DMS 273 (cell line): Measurements from ENCODE around the gene SMIM1.
A peak's percentile ranks its signal among the peaks of the same experiment; 100 is the strongest.

Experiments
- DNase-seq: peaks from one replicate; lab custom pipeline; 2025; ENCODE audit not compliant: unreplicated experiment; lab: John Stamatoyannopoulos, UW

Gene SMIM1

DNA sequence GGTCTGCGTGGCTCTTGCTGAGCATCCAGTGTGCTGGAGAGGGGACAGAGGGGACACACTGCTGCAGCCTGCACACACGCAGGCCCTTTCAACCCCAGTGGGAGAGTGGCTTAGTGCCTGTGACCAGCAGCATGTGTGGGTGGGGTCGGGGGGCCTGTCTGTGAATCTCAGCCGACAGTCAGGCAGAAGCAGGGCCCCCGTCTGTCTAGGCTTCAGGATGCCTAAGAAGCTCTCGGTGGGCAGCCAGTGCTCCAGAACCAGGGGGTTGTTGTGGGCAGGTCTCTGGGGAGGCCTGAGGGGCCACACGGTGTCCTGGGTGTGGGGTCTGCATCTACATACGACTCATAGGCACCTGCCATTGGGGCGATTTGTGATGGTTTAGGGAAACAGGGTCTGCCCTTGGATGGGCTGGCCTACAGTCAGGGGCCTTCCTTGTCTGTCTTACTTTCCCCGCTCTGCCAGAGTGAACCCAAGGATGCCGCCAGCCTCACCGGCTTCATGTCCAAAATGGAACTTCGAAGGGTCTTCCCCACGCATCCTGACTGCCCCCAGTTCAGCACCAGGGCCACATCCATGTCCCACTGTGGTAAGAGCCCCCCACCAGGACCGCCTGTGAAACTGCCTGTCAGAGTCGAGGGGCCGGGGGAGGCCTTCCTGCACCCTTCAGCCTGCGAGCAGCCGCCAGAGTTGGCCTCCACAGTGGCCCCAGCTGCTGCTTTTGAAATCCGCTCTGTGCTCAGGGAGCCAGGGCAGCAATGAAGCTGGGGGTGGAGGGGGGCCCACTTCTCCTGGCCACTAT is 18.7 kb upstream of the SMIM1 start:
- no peak for DNase-seq

DNA sequence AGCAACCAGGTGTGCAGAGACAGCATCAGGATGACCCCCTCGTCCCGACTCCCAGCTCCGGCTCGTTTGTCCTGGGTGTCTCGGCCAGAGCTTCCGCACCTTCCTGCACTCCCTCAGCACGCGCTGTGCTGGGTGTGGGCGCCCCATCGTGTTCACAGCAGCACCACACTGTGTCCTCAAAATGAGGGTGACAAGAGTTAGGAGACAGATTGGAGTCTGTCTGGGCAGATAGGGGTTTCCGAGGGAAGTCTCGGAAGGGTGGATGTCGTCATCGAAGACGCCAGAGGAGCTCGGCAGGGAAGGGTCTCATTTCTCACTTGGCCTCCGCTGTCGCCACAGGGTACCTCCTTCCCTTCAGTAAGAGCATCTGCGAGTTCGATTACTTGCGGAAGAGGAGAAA is 16.2 kb upstream of the SMIM1 start:
- no peak for DNase-seq

DNA sequence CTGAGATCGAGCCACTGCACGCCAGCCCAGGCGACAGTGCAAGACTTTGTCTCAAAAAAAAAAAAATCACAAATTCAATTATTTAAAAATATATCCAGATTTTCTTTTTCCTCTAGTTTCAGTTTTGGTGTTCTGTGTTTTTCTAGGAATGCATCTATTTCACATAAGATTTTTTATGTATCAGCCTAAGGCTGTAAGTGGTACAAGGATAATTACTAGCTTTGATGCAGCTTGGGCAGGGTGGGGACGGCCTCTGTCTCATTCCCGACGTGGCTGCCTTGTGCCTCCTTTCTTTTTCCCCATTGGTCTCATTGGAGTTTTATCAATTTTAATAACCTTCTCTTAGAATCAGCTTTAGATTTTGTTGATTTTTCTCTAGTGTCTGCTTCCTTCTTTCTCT is 13.4 kb upstream of the SMIM1 start:
- DNase-seq = no peak

DNA sequence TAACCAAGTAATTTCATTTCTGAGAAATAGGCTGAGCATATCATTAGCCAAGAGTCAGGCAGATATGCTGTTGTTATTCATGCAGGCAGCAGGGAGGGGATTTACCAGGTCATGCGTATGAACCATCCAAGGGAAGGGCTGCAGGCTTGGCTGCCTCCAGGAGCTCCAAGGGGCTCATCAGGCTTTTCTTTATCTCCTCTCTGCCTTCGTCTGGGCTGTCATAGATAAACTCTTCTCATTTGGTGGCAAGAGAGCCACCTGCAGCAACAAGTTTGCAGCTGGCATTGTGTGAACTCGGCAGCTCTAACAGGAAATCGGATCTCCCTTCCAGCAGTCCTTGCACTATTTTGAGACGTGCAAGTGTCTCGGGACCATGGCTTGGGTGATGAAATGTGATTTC is 12.8 kb upstream of the SMIM1 start:
- no peak for DNase-seq

DNA sequence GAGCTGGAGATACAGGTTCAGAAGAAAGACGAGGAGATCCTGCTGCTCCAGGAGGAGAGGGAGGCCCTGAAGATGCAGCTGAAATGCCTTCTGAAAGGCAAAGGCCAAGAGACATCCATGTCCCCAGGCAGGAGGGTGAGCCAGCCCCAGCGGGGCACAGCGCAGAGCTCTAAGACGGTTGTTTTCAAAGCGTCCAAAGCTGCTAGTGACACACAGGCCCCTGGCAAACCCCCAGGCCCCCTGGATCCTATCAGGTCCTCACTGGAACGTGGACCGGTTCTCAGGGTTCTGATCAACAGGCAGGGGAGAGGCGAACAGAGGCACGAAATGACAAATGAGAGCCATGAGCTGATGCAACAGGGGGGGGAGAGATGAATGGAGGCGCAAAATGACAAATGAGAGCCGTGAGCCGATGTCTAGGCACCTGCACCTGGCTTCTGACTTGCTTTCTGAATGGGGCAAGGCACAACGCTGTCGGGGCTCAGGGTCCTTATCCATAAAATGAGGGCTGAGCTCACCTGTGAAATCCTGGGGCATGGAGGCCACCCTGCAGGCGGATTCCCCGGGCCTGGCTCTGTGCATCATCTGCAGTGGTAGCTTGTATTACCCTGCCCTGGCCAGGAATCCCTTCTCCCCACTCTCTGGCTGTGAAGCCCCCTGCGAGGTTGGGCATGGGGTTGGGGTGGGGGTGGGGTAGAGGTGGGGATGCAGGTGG is 11.1 kb upstream of the SMIM1 start:
- DNase-seq = no peak

DNA sequence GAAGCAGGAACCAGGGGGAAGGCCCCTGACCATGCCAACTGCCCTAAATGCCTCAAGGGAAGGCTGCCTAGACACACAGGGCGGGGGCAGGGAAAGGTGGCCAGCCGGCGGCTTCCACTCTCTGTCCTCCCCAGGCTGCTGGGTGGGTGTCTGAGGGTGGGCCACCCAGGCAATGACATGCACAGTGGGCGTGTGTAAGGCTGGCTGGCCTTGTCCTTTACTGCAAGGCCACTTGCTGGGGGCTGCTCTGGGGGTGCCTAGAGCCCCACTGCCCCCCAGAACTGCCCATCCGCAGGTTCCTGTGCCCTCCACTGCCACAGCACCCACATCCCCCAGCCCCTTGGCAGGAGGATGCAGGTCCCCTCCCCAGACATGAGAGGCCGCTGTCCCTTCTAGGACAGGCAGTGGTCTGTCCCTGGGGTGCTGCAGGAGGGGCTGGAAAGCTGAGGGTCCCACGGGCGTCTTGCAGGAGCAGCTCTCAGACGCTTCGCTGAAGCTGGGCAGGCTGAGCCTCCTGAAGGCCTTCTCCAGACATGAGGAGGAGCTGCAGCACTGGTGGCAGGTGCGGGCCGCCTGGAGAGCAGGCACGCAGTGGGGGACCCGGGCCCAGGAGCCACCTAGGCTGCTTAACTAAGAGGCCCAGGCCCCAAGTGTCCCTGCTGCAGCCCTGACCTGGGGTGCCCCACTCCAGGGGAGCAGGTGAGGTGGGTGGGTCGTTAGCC is 10.2 kb upstream of the SMIM1 start:
- DNase-seq = no peak

DNA sequence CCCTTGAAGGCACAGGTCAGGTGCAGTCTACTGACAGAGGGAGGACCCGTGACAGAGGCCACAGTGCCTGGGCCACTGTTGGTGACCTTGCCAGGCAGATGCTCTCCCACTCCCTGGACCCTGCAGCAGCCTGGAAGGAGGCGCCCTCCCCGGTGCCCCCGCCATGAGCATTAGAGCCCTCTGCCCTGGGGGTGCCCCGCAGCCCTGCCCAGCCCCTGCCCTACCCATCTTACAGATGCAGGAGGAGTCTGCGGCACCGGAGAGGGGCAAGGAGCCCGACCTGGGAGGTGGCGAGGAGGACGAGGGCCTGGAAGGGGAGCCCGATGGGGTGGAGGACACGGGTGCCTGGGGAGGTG is 9.7 kb upstream of the SMIM1 start:
- no peak for DNase-seq

DNA sequence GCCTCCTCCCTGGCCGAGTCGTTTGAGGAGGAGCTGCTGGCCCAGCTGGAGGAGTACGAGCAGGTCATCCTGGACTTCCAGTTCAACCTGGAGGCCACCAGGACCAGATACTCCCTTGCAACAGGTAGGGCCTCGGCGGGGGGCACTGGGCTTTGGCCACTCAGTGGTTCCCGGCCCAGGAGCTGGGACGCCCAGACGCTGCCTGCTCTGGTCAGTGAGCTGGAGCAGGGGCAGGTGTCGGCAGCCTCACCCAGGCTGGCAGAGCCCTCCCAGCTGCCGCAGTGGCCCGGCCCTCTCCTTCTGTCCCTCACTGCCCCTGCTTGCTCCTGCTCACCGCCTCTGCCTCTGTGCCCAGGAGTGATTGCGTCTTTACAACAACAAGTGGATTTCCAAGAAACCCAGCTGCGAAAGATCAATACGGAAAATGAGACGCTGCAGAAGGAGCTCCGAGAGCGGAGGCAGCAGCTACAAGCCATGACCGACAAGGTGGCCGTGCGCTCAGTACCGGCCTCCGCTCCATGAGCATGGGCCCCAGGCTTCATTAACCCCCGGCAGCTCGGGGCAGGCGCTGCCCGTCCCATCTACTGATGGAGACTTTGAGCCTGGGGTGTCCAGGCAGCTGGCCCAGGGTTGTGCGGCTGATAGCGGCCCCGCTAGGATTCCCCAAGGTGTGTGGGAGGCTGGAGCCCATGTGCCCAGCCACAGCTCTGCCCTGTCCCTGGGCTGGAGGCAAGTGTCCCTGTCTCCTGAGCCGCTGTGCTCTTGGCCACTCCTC is 9.0 kb upstream of the SMIM1 start:
- no peak for DNase-seq

DNA sequence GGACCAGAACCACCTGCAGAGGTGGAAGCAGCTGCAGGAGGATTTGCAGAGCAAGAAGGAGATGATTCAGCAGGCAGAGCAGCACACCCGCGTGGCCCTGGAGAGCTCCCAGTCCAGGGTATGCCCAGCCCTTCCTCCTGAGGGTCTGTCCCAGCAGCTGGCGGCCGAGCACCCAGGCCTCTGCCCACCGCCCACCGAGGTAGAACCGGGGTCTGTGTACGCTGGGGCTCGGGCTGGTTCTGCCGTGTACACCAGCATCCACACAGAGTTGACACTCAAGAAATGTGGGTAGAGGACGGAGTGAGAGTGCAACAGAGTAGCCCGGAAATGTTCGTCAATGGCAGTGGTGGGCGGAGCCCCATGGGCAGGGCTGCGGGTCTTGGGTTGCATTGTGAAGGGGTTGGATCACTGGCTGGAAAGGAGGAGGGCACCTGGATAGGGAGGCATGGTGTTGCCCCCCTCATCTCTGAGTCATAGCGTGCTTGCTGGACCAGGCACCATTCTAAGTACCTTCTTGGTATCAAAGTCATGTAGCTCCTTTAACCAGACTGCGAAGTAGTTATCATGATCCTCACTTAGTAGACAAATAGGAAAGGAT is 5.1 kb upstream of the SMIM1 start:
- no peak for DNase-seq

DNA sequence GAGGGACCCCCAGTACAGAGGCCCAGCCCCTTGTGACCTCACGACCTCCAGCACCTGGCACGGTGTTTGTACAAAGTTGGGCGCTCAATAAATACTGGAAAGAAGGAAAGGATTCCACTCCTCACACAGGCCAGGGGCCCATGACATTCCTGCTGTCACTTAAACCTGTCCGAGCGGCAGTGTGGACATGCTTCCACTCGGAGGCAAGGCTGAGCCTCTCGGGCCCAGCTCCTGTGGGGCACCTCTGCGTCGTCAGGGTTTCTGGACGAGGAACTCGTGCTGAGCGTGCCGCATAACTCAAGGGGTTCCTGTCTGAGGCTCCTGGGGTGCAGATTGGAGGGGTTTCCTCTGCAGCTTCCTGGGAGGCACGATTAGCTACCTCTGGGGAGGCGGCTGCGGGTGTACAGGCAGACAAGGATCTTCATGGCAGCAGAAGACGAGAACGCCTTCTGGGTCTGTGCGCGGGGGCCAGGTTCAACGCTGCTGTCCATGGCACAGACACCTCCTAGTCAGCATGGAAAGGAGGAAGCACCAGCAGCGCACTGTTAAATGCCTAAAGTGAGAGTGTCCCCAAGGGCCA is 3.6 kb upstream of the SMIM1 start:
- DNase-seq = no peak

DNA sequence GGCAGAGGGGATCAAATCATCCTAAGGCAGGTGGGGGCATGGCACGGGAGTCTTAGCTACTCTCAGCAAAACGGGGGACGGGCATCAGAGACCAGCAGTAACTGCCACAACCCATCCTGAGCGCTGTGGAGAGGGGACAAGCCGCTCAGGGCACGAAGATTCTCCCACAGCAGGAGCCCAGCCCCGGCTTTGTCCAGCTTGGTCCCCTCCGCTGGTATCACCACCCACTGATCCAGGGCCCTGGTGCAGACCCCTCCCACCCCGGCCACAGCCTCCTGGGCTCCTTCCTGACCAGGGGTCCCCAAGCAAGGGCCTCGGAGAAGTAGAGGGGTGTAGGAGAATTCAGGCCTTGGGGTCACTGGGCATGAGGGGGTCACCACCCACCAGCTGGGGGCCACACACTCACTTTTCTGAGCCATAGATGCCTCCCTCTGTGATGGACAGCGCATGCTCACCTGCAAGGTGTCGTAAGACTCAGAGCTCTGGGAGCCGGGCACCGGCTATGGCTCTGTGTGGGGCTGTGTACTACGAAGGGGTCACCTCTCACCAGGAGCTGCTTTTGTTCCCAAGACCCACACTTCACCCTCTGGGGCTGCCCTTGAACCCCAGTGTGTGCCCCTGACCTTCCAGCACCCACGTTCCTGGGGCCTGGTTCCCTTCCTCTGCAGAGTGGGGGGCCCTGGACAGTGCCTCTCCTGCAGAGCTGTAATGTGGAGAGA is 2.3 kb upstream of the SMIM1 start:
- DNase-seq = no peak

DNA sequence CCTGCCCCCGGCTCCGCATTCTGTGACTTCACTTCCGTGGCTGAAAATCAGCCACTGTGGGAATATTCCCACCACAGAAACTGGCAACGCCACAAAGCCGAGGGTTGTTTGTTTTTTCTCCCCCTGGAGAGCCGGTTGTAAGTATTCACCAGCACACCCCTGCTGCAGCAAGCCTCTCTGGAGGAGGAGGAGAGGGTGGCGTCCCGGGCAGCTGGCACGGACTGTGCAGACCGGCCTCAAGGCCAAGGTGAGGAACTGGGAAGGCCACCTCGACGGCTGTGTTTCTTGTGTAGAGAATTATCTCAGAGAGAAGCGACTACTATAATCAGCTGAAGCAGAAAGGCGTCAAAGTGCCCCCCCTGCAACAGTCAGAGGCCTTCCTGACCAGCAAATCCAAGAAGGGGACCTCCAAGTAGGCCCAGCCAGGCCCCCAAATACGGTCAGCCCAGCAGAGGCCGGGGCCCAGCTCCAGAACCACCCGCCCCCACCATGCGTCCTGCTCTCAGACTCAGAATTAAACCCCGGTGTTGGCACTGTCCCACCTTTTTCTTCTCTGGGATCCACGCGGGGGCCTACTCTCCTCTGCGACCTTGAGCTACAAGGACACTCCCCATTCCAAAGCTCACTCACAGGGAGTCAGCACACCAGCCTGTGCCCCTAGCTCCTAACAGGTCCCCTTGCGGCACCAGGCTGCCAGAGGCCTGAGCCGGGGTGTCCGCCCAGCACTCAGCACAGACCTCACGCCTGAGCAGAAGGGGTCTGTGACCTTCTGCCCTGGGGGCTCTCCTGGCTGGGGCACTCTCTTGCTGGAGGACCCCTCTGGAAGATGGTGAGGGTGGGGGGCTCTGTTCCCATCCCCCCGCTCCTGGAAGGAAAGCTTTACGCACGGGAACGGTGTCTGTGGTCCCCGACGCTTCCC is 1.2 kb upstream of the SMIM1 start:
- DNase-seq = peak; percentile 29

DNA sequence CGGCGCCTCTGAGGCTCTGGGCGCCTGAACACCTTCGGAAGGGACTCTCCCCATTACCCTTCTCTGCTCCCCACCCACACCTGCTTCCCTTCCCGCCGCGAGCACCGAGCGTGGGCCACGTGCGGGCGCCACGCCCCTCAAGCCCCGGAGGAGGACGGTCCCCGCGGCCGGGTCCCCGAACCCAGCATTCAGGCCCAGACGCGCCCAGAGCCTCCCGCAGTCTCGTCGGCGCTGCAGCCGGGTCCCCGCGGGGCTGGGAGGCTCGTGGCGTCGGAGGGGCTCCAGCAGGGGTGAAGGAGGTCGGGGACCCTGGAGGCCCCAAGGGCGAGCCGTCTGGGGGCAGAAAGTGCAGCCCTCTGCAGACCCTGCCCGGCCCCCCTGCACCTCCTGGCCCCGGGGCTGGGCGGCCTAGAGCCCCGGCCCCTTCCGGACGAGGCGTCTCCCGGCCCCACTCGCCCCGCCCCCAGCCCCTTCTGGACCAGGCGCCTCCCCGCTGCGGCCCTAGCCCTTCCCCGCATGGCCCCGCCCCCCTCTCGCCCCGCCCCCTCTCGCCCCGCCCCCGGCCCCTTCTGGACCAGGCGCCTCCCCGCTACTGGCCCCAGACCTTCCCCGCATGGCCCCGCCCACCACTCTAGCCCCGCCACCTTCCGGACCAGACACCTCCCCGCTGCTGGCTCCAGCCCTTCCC is 378 bp upstream of the SMIM1 start:
- DNase-seq = peak; percentile 81

DNA sequence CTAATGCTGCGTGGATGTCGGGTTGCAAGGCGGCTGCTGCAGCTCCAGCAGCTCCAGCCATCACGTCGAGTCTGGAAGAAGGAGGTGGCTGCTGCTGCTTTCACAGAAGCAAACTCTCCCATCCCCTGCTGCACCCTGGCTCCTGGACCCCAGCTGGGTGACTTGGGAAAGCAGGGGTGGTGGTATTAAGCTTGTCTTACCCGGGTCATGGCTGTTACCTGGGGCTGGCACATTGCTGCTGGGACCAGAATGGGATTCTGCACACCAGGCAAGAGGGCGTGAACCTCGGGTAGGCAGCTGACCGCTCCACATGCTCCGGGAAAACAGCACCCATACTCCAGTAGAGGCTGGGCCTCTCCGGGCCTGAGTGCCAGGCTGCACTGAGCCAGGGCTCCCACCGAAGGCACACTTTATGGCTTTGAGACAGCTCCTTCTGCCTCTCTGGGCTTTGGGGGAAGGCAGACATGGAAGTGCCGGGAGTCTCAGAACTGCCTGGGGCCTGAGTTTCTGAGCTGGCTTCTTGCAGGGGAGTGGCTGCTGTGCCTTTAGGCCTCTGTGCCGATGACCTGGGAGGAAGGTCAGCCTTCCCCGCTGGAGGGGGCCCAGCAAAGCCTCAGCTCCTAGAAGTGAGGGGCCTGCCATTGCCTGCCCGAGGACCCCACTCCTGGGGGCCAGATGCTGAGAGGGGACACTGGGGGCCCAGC is 1.2 kb downstream of the SMIM1 start:
- peak; percentile 43 for DNase-seq

DNA sequence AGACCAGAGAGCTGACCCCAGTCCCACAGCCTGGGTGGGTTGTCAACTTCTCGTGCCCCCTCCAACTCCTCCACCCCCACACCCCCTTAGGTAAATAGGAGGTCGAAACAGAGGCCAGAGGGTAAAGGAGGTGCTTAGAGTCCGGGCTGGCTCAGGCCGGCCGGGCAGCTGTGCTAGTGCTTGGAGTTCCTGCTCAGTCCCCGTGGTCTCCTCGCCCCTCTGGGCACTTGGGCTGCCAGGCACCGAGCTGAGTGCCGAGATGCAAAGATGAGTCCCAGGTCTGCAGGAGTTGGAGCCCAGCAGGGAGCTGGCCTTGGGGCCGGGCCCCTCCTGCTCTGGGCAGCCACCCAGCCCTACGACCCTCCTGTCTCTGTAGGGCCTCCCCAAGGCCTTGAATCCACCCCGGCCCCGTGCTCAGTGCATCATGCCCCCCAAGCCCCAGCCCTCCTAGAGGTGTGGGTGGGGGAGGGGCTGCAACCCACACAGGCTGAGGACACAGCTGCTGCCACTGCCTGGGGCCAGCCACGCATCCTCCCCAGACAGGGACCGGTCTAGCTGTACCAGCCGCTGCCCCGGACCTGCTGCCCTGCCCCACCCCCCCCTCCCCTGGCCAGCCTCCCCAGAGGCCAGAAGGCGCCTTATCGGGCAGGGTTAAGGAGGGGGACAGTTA is 1.9 kb downstream of the SMIM1 start:
- peak; percentile 42 for DNase-seq

DNA sequence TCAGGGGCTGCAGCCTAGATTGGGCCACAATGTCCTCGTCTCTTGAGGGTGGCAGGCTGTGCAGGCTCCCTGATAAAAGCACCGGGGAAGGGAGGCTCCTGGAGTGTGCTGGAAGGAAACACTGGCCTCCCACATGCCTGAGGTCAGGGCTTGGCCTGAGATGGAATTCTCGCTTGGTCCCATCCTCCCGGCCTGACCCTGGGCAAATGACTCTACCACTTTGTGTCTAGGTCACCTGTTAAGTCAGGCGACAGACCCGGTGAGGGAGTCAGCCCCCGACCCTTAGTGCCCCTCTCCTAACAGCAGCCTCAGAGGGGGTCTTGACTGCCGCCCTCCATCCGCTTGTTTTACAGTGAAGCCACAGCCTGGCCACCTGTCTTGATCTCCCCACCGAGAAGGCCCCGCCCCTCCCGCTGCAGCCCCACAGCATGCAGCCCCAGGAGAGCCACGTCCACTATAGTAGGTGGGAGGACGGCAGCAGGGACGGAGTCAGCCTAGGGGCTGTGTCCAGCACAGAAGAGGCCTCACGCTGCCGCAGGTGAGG is 2.5 kb downstream of the SMIM1 start:
- no peak for DNase-seq
